SK-N-SH treated with all-trans-retinoic acid at 6 μM for 48 hours (cell line): Measurements from ENCODE around the gene C19orf81.

Experiments
- ATAC-seq: fragments of 200-7000 bp; cut with Tn5 transposase; 3 replicates; pipeline ENCODE4 v1.9.1; 2020; ENCODE audit warnings: mild to moderate bottlenecking, moderate library complexity
- ARNTL ChIP-seq: fragments of 450-650 bp; formaldehyde crosslinking; IDR thresholded peaks from 2 replicates; pipeline ENCODE4 v1.5.0; 2020; ENCODE audit warnings: low read depth, mild to moderate bottlenecking, moderate library complexity, borderline replicate concordance
- BACH2 ChIP-seq: fragments of 250-450 bp; sonication (Bioruptor Pico); IDR thresholded peaks from 2 replicates; pipeline ENCODE4 v1.9.0; 2021; ENCODE audit warnings: mild to moderate bottlenecking, borderline replicate concordance
- CREB5 ChIP-seq: fragments of 250-450 bp; sonication (Bioruptor Pico); IDR thresholded peaks from 2 replicates; pipeline ENCODE4 v1.5.1; 2020; ENCODE audit warnings: low read depth, mild to moderate bottlenecking, moderate library complexity
- CSDC2 ChIP-seq: fragments of 250-450 bp; sonication (Bioruptor Pico); IDR thresholded peaks from 2 replicates; pipeline ENCODE4 v1.5.0; 2020; ENCODE audit warnings: mild to moderate bottlenecking, moderate library complexity
- ESRRG ChIP-seq: fragments of 250-450 bp; sonication (Bioruptor Pico); IDR thresholded peaks from 2 replicates; pipeline ENCODE4 v1.6.1; 2021; ENCODE audit warnings: mild to moderate bottlenecking
- GLIS3 ChIP-seq: fragments of 250-450 bp; sonication (Bioruptor Pico); IDR thresholded peaks from 2 replicates; pipeline ENCODE4 v1.5.0; 2020; ENCODE audit warnings: mild to moderate bottlenecking, moderate library complexity
- ISL1 ChIP-seq: fragments of 250-450 bp; sonication (Bioruptor Pico); IDR thresholded peaks from 2 replicates; pipeline ENCODE4 v2.1.2; 2022; ENCODE audit warnings: mild to moderate bottlenecking, moderate library complexity
- OSR1 ChIP-seq: fragments of 250-450 bp; sonication (Bioruptor Pico); IDR thresholded peaks from 2 replicates; pipeline ENCODE4 v1.8.0; 2022; ENCODE audit warnings: moderate library complexity, mild to moderate bottlenecking, inconsistent platforms
- POU6F1 ChIP-seq: fragments of 250-450 bp; sonication (Bioruptor Pico); IDR thresholded peaks from 2 replicates; pipeline ENCODE4 v1.8.0; 2021; ENCODE audit warnings: low read depth, mild to moderate bottlenecking, moderate library complexity, borderline replicate concordance
- RARB ChIP-seq: fragments of 250-450 bp; sonication (Bioruptor Pico); IDR thresholded peaks from 2 replicates; pipeline ENCODE4 v1.8.0; 2021; ENCODE audit warnings: mild to moderate bottlenecking, moderate library complexity
- TCF4 ChIP-seq: fragments of 250-450 bp; sonication (Bioruptor Pico); IDR thresholded peaks from 2 replicates; pipeline ENCODE4 v1.8.0; 2021; ENCODE audit warnings: mild to moderate bottlenecking, moderate library complexity, borderline replicate concordance
- TOX ChIP-seq: fragments of 250-450 bp; sonication (Bioruptor Pico); IDR thresholded peaks from 2 replicates; pipeline ENCODE4 v1.8.0; 2021; ENCODE audit warnings: mild to moderate bottlenecking, moderate library complexity, borderline replicate concordance
- TSHZ2 ChIP-seq: fragments of 250-450 bp; sonication (Bioruptor Pico); IDR thresholded peaks from 2 replicates; pipeline ENCODE4 v1.5.0; 2020; ENCODE audit warnings: mild to moderate bottlenecking, moderate library complexity
- ZFP3 ChIP-seq: fragments of 250-450 bp; sonication (Bioruptor Pico); IDR thresholded peaks from 2 replicates; pipeline ENCODE4 v1.5.0; 2020; ENCODE audit warnings: mild to moderate bottlenecking, moderate library complexity
- ZFP30 ChIP-seq: fragments of 450-650 bp; formaldehyde crosslinking; IDR thresholded peaks from 2 replicates; pipeline ENCODE4 v1.5.0; 2022; ENCODE audit warnings: mild to moderate bottlenecking, moderate library complexity
- ZNF565 ChIP-seq: fragments of 450-650 bp; formaldehyde crosslinking; conservative IDR thresholded peaks from 2 replicates; pipeline ENCODE4 v1.5.0; 2020; ENCODE audit warnings: low read depth, mild to moderate bottlenecking, moderate library complexity
- ZNF70 ChIP-seq: fragments of 450-650 bp; formaldehyde crosslinking; IDR thresholded peaks from 2 replicates; pipeline ENCODE4 v1.5.0; 2020; ENCODE audit warnings: mild to moderate bottlenecking, moderate library complexity
- TF ChIP-seq, protein P1 (sequence below): fragments of 250-450 bp; sonication (Bioruptor Pico); IDR thresholded peaks from 2 replicates; pipeline ENCODE4 v1.5.1; 2021; ENCODE audit warnings: mild to moderate bottlenecking, moderate library complexity
- TF ChIP-seq, protein P2 (sequence below): fragments of 250-450 bp; sonication (Bioruptor Pico); IDR thresholded peaks from 2 replicates; pipeline ENCODE4 v1.8.0; 2020; ENCODE audit warnings: mild to moderate bottlenecking, moderate library complexity, borderline replicate concordance

C19orf81 gene

DNA sequence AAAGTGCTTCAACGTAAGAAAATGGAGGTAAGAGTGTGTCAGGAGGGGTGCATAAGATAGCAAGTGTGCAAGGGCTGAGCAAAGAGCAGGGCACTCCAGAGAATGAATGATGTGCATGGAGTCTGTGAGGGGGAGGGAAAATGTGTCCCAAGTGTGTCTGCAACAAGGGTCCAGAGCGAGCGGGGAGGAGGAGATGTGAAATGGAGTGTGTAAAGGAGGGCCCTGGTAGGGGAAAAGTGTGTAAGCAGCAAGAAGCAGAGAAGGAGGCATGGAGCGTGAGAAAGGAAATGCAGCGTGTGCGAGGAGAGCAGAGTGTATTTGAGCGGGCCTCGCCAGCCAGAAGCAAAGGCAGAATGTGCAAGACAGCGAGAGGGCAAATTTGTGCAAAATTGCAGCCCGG, 11.8 kb downstream of the C19orf81 start (continued):
- TF ChIP-seq GLIS3 (no peak), POU6F1 (CRISPR knock-in tag) (no peak), TCF4 (CRISPR knock-in tag) (no peak)
- TF ChIP-seq, all 23 proteins: peak for 0

DNA sequence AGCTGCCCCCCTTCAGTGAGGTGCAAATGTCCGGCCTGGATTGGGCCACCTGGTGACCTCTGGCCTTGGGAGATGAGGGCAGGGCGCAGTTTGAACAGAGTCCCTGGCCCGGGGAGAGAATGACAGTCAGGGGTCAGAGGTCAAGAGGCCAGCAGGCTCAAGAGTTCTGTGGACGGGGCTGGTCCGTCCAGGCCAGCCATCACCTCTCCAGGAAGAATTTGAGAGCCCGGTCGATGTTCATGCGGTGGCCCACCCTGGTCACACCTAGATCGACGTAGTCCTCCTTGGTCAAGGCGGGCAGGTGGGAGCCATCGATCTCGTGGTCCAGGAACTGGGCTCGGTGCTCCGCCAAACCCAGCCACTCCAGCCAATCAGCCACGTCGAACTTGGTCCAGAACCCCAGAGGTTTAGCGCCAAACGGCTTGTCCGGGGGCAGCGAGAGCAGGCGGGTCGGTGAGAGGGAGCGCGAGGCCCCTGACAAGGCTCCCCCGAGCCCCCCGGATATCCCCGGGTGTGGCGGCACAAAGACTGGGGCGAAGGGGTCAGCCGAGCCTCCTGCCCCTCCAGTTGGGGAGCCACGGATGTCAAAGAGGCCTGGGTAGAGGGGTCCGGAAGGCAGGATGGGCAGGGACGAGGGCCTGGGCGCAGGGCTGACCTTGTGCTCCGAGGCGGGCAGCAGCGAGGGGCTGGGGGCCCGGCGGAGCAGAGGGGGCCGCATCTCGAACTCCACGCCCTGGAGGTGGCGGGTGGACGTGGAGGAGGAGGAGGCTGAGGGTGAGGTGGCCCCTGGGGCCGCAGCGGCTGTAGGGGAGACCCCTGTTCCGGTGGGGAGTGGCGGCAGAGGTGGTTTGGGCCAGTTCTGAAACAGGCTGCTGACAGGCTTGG, 12.8 kb downstream of the C19orf81 start:
- TF ChIP-seq ZFP30 (CRISPR knock-in tag) = no peak
- no peak for TF ChIP-seq ZNF565 (CRISPR knock-in tag)
- no peak for TF ChIP-seq ZNF70
- no peak for ATAC-seq

DNA sequence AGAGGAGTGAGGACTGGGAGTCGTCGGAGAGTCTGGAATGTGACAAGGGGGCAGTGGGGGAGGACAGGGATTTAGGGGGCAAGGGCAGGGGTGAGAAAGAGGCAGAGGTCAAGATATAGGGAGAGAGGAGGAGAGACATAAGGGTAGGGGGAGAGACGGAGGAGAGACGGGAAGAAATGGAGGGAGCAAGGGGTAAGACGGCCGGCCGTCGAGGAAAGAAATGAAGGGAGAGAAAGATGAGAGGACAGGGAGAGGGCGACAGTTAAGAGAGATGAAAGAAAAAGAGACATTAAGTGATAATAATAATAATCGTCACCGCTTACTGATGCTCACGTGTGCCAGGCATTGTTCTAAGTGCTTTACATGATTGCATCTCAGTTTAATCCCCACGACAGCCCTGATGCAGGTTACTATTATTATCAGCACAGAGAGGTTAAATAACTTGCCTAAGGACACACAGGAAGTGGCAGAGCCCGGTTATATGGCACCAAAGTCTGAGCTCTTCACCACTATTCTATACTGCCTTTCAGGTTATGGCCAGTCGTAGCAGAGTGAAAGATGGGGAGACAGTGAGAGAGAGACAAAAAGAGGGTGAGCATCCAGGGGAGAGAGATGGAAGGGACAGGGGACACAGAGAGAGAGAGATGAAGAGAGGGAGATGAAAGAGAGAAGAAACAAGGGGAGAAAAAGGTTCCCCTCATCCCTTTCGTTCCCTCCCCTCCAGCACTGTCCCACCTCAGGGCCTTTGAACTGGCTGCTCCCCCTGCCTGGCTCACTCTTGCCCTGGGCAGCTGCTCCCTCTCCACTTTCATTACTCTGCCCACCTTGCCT, 13.6 kb downstream of the C19orf81 start:
- no peak for ATAC-seq
- TF ChIP-seq ZFP3 (CRISPR knock-in tag) (no peak), GLIS3 (no peak), ZNF565 (CRISPR knock-in tag) (no peak), TOX (no peak)
- TF ChIP-seq, protein P1, sequence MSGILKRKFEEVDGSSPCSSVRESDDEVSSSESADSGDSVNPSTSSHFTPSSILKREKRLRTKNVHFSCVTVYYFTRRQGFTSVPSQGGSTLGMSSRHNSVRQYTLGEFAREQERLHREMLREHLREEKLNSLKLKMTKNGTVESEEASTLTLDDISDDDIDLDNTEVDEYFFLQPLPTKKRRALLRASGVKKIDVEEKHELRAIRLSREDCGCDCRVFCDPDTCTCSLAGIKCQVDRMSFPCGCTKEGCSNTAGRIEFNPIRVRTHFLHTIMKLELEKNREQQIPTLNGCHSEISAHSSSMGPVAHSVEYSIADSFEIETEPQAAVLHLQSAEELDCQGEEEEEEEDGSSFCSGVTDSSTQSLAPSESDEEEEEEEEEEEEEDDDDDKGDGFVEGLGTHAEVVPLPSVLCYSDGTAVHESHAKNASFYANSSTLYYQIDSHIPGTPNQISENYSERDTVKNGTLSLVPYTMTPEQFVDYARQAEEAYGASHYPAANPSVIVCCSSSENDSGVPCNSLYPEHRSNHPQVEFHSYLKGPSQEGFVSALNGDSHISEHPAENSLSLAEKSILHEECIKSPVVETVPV = no peak

DNA sequence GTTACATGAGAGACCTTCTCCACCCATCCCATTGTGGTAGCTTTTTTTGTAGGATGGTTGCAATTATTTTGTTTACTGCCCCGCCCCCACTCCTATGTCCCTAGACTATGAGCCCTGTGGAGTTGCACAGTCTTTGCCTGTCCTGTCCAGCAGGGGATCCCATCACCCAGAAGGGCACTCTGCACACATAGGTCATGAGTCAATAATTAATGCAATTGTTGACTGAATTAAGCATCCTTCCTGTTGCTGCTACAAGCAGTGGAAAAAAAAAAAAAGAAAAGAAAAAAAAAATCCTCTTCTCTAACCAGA, 14.2 kb downstream of the C19orf81 start:
- no peak for TF ChIP-seq ZFP3 (CRISPR knock-in tag)
- ATAC-seq = no peak

DNA sequence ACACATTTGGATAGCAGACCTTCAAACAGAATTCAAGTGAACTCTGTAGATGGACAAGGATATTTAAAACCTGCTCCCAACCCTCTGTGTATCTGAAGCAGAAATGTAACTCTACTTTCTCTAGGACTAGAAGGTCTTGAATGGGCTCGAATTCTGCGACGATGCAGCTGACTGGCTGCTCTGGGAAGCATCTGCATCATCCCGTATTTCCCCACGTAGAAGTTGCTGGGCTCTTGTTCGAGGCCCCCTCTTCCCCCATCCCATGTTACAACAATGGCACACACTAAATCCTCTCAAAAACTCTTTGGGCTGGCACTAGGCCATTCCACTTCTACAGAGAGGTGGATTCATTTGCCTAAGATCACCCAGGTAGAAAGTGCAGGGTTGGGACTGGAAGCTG, 15.0 kb downstream of the C19orf81 start:
- ATAC-seq = no peak
- TF ChIP-seq ZNF70 (no peak), CSDC2 (CRISPR knock-in tag) (no peak), GLIS3 (no peak), BACH2 (CRISPR knock-in tag) (no peak), ZNF565 (CRISPR knock-in tag) (no peak), TOX (no peak), TSHZ2 (no peak), ESRRG (CRISPR knock-in tag) (no peak), POU6F1 (CRISPR knock-in tag) (no peak), TCF4 (CRISPR knock-in tag) (no peak), ISL1 (CRISPR knock-in tag) (no peak), ARNTL (no peak), RARB (CRISPR knock-in tag) (no peak), CREB5 (CRISPR knock-in tag) (no peak), OSR1 (CRISPR knock-in tag) (no peak), ZFP30 (CRISPR knock-in tag) (no peak)
- TF ChIP-seq, protein P1 = no peak
- TF ChIP-seq, protein P2, sequence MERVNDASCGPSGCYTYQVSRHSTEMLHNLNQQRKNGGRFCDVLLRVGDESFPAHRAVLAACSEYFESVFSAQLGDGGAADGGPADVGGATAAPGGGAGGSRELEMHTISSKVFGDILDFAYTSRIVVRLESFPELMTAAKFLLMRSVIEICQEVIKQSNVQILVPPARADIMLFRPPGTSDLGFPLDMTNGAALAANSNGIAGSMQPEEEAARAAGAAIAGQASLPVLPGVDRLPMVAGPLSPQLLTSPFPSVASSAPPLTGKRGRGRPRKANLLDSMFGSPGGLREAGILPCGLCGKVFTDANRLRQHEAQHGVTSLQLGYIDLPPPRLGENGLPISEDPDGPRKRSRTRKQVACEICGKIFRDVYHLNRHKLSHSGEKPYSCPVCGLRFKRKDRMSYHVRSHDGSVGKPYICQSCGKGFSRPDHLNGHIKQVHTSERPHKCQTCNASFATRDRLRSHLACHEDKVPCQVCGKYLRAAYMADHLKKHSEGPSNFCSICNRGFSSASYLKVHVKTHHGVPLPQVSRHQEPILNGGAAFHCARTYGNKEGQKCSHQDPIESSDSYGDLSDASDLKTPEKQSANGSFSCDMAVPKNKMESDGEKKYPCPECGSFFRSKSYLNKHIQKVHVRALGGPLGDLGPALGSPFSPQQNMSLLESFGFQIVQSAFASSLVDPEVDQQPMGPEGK (CRISPR knock-in tag) = no peak
